NK-92 treated with Interleukin-12 subunit alpha and Interleukin-12 subunit beta, amount 100 ng/mL, for 24 hours (cell line): ENCODE results near the gene SLC66A3.
A peak's percentile ranks its signal among the peaks of the same experiment; 100 is the strongest.

Source experiments
- DNase-seq: peaks from one replicate; lab custom pipeline; 2025; lab: John Stamatoyannopoulos, UW

SLC66A3 gene

DNA sequence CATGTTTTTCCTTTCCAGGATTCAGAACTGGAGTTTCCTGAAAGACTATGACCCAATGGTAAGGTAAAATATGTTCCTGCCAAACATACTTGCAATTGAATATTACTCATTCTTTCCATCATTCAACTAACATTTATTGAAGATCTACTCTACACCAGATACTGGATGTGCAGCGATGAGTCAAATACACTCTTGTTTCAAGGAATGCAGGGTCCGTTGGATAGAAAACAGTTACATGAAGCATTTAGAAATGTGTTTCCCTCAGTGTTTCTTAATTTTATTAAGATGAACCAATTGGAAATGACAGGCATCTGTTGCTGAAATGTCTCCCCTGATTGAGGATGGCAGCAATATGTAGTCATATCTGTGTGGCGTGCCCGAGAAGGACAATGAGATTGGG is 14.8 kb upstream of the SLC66A3 start:
- no peak for DNase-seq

- no peak for DNase-seq
These were observed 13.9 kb upstream of the SLC66A3 start for GRCh38 chr2:11141319-11141718.

DNA sequence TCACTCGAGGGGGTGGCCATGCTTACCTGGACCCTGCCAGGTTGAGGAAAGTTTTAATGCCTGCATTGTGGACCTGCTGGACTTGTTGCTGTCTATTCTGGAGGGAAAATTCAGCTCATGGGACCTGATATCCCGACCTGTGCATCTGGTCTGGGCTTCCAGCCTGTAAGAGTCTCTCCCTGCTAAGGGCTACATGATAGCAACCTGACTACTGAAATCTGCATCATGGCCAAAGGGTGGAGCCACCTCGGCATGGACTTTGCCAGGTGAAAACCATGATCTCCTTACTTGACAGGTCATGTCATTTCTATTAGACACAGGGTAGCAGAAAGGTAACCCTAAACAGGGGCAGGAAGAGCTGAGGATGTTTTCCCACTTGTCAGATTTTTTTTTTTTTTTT is 12.9 kb upstream of the SLC66A3 start:
- no peak for DNase-seq

GRCh38 chr2:11142987-11143386 is 12.3 kb upstream of the SLC66A3 start:
- no peak for DNase-seq

- DNase-seq = no peak
These were observed 11.1 kb upstream of the SLC66A3 start for GRCh38 chr2:11144077-11144737.

- DNase-seq = no peak
These were observed 10.6 kb upstream of the SLC66A3 start for GRCh38 chr2:11144738-11145079.

GRCh38 chr2:11145350-11145749 is 9.9 kb upstream of the SLC66A3 start:
- no peak for DNase-seq

GRCh38 chr2:11146076-11146475 is 9.2 kb upstream of the SLC66A3 start:
- no peak for DNase-seq

GRCh38 chr2:11147263-11147662 is 8.0 kb upstream of the SLC66A3 start:
- no peak for DNase-seq

DNA sequence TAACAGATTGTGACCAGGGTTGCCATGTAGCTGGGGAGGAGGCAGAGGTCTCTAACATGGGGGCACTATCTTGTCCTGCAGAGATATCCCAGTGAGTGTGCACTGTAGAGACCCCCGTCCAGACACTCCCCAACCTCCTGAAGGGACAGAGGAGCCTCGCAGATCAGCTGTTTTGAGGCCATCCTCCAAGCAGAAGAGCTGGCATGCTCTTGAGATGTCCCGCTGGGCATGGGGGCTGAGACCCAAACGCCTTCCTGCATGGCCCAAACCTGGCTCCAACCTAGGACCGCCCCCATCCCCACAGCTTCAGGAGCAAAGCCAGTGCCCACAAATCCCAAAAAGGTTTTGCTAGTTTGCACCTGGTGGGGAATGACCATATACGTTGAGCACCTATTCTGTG is 2.7 kb upstream of the SLC66A3 start:
- DNase-seq = no peak

GRCh38 chr2:11154016-11154922 is 998 bp upstream of the SLC66A3 start:
- DNase-seq = no peak

DNA sequence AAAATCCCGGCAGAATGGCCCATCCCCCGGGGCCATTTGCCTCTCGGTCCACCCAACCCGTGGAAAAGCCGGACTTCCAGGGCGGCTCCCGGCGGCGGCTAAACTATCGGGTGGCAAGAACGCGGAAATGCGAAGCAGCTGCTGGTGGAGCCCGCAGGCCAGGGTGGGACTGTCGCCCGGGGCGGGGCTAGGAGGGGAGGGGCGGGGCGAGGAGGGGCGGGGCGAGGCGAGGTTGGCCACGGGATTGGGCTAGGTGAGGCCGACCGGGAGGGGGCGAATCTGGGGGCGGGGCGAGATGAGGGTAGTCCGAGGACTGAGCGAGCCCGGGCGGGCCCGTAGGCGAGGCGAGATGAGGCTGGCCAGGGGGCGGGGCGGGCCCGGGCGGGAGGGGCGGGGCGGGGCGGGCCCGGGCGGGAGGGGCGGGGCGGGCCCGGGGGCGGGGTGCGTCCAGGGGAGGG is 315 bp upstream of the SLC66A3 start:
- peak; percentile 28 for DNase-seq

DNA sequence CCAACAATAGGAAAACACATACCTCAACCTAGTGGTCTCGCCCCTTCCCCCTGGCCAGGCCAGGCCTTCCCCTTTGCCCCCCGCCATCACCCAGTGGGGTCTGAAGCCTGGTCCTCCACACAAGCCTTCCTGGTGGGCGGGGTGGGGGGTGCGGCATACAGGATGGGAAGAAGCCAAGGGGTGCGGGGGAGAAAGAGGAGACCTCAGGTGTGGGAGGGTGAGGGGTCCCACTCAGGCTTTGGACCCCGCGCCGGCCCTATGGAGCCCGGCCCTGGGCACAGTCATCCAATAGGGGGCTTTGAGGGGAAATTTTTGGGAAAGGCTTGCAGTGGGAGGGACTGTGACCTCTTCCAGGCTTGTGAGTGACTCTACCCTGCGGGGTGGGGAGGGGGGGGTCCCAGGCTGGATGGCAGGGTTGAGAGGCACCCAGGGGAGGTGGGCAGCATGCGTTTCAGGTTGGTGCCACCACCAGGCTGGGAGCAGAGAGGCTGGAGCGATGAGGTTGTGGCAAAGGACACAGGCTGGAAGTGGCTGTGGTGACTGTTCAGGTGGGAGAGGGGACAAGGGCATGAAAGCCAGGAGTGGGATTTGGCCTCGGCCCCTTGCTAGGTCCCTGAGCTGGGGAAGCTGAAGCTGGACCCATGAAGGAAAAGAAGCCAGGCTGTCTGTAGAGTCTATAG is 1.3 kb downstream of the SLC66A3 start:
- DNase-seq = no peak

GRCh38 chr2:11157296-11157695 is 2.0 kb downstream of the SLC66A3 start:
- no peak for DNase-seq

DNA sequence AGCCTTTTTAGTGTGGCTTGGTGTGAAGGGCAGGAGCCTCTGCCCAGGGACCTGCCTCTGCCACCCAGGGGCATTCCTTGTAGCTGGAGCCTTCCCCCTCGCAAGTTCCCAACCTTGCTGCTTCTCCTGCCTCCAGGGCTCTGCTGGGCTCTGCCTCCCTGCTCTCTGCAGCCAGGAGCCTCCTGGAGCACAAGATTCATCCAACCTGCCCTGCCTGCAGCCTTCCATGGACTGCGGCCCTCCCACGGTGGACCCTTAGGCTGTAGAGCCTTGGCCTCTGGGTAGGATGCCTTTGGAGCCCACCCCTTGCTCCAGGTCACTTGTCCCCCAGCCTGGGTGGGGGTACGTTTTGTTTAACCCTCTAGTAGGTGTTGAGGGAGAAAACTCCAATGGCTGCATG is 2.5 kb downstream of the SLC66A3 start:
- no peak for DNase-seq

DNA sequence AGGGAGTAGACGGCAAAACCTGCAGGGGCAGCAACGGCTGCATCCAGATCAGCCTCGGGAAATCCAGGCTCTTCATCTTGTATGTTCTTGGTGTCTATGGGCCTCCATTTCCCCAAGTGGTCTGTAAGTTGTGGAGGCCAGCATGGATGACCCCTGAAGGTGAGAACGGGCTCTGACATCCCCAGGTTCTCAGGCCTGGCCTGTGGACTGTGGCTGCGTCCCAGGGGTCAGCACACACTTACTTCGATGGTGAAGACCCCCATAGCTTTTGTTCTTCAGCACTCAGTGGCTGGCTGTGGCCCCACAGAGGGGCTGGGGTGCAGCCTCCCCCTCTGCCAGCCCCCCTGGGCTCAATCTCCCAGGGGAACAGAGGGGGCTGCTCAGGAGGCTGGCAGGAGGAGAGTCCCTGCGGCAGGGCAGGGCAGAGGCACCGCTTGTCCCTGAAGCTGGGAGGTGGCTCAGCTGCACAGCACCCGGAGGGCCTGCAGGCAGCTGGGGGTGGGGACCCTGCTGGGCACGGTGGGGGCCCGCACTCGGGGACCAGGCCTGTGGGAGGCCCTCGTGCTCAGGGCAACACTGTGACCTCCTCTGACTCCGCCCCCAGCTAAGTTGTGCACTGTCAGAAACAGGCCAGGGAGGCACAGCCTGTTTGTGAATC is 3.8 kb downstream of the SLC66A3 start:
- no peak for DNase-seq

GRCh38 chr2:11159574-11160170 is 4.4 kb downstream of the SLC66A3 start:
- no peak for DNase-seq

DNA sequence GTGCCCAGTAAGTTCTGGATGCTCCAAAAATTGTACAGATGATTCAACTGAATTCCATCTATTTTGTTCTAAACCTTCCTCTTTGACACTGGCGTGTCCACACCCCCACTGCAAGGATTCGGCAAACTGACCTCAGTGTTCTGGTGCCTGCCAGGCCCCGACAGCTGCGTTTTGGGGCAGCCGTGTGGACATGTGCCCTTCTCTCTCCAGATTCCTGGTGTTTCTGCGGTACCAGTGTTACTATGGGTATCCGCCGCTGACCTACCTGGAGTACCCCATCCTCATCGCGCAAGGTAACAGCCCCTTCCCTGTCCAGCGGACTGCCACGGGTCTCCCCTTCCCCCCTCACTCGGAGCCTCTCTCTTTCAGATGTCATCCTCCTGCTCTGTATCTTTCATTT is 5.0 kb downstream of the SLC66A3 start:
- DNase-seq = no peak

DNA sequence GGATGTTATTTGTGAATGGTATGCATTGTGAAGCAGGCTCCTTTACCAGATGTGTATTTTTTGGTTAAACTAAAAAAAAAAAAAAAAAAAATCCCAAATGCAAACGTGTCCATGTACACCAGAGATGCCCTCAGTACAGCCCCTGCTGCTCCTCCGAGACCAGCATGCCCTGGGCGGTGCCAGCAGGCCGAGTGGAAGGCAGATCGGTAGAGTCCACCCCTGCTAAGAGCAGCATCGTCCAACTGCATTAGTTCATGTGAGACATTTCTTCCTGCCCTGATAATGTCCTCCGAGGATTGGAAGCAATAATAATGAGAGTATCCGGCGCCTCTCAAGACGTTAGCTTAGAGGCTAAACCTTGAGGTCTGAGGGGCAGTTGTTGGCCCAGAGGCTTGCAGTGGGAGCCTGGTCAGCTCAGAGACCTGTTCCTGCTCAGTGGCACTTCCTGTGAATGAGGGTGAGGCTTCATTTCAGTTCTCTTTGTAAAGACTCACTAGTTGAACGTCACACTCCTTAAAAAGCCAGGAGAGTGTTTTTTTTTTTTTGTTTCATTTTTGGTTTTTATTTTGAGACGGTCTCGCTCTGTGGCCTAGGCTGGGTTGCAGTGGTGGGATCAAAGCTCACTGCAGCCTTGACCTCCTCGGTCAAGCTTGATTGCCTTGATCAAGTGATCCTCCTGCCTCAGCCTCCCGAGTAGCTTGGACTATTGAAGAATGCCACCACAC is 5.6 kb downstream of the SLC66A3 start:
- no peak for DNase-seq

DNA sequence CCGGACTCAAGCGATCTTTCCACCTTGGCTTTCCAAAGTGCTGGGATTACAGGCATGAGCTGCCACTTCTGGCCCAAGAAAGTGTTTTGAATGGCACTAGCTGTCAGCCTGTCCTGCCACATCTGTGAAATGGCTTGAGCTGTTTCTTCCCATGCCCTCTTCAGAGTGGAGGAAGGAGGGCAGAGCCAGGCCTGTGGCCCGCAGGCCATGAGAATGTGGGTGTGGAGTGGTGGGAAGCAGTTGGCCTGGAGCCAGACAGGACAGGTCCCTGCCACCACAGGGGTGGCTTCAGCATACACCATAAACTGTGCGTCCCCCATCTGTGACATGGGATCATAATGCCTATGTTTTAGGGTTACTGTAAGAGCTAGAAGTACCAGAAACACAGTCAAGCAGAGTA is 6.5 kb downstream of the SLC66A3 start:
- no peak for DNase-seq
